Measurements from ENCODE around the gene NFIA.

DNA sequence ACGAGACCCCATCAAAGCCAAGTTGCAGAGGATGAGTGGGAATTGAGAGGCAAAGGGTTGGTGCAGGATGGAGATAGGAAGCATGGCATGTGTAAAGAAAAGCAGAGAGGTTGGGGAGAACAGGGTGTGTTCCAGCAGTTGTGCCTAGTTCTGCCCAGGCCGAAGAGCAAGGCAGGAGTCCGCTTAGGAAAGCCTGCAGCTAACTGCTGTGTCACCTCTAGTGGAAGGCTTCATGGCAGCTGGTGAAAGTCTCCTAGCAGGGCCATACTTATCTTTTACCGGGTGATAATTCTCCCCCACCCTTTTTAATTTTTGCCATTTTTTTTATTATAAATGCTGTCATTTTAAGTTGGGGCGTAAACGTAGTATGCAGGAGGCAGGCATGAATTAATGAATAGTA is 93.6 kb downstream of the NFIA start:
- no peak for TF ChIP-seq ZBTB7A (IDR thresholded peaks at IDR 0.05; ENCODE audit: low read depth)
- TF ChIP-seq CEBPB (IDR thresholded peaks at IDR 0.05) = no peak
- TF ChIP-seq YY1 (IDR thresholded peaks at IDR 0.05; ENCODE audit: low read depth) = no peak
- TF ChIP-seq, protein P1, sequence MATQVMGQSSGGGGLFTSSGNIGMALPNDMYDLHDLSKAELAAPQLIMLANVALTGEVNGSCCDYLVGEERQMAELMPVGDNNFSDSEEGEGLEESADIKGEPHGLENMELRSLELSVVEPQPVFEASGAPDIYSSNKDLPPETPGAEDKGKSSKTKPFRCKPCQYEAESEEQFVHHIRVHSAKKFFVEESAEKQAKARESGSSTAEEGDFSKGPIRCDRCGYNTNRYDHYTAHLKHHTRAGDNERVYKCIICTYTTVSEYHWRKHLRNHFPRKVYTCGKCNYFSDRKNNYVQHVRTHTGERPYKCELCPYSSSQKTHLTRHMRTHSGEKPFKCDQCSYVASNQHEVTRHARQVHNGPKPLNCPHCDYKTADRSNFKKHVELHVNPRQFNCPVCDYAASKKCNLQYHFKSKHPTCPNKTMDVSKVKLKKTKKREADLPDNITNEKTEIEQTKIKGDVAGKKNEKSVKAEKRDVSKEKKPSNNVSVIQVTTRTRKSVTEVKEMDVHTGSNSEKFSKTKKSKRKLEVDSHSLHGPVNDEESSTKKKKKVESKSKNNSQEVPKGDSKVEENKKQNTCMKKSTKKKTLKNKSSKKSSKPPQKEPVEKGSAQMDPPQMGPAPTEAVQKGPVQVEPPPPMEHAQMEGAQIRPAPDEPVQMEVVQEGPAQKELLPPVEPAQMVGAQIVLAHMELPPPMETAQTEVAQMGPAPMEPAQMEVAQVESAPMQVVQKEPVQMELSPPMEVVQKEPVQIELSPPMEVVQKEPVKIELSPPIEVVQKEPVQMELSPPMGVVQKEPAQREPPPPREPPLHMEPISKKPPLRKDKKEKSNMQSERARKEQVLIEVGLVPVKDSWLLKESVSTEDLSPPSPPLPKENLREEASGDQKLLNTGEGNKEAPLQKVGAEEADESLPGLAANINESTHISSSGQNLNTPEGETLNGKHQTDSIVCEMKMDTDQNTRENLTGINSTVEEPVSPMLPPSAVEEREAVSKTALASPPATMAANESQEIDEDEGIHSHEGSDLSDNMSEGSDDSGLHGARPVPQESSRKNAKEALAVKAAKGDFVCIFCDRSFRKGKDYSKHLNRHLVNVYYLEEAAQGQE (IDR thresholded peaks at IDR 0.05; ENCODE audit: low read depth) = no peak
- TF ChIP-seq TAF1 (IDR thresholded peaks at IDR 0.05; ENCODE audit: low read depth) = no peak
- TF ChIP-seq TEAD4 (IDR thresholded peaks at IDR 0.05) = no peak
- no peak for TF ChIP-seq RAD21 (IDR thresholded peaks at IDR 0.05; ENCODE audit: low read depth)
- TF ChIP-seq EP300 (IDR thresholded peaks at IDR 0.05; ENCODE audit: borderline replicate concordance) = no peak
- no peak for TF ChIP-seq CREB1 (IDR thresholded peaks at IDR 0.05; ENCODE audit: low read depth)
- TF ChIP-seq FOXM1 (IDR thresholded peaks at IDR 0.05; ENCODE audit: borderline replicate concordance, low read depth) = no peak
- TF ChIP-seq, protein P2, sequence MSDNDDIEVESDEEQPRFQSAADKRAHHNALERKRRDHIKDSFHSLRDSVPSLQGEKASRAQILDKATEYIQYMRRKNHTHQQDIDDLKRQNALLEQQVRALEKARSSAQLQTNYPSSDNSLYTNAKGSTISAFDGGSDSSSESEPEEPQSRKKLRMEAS (IDR thresholded peaks at IDR 0.05) = no peak

All from Ishikawa (cell line).